ENCODE data around the gene LRRN3. TPM values are rescaled to one million over a fixed set of nuclear protein-coding genes. Genes with fewer than 3 reads are reported as not detected.

LRRN3 gene
- total and polyA plus RNA-seq, 2 of the 4 experiments (the other 2 are of a cell fraction): 6.9 to 15.2 TPM

DNA sequence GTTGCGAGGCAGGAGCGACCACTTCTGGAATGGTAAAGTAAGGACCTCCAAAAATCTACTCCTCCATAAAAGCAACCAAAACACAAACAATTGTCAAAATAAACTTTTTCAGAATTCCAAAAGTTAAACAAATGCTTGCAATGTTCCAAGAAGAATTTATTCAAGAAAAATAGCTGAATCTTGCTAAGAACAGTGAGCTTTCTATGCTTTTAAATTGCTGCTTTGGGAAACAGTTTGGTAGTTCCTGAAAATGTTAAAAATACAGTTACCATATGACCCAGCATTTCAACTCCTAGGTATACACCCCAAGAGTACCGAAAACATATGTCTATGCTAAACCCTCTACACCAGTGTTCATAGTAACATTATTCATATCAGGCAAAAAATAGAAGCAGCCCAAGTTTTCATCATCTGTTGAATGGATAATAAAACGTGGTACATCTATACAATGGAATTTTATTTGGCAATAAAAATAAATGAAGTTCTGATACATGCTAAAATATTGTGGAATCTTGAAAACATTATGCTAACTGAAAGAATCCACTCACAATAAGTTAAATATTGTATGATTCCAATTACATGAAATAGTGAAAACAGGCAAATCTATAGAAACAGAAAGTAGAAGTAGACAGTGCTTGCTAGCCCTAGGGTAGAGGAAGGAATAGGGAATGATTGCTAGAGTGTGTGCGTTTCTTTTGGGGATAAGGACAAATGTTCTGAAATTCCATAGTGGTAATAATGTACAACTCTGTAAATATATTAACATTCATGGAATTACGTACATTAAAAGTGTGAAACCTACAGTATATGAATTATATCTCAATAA is 57.0 kb downstream of the LRRN3 start:
- no CpG with 5 or more reads among the region's 6 CpGs for WGBS, 2 experiments (ENCODE audit: extremely low coverage in 2 of 2, insufficient read length in 1 of 2)
- H3K4me3 ChIP-seq (ENCODE audit: insufficient read depth, low read depth, low read length): no peak overlapping the region
- POLR2A ChIA-PET (ENCODE audit: unreplicated experiment): no interaction called here
- H3K4me1 ChIP-seq (ENCODE audit: control insufficient read depth, insufficient read depth, low read length): no peaks in the 10 kb centered on the region
- H3K9me1 ChIP-seq (ENCODE audit: insufficient read depth, low read length): no peaks in the 10 kb centered on the region
- H3K36me3 ChIP-seq (ENCODE audit: control insufficient read depth, insufficient read depth, low read length): no peaks in the 10 kb centered on the region
- CTCF ChIA-PET: interaction anchor here (1.2 to 1.6 kb wide), 2 partner anchors 9 to 11 kb away, joined by 3 read pairs; no protein-coding TSS in a partner anchor
- H3K79me1 ChIP-seq (ENCODE audit: low read depth in 1 of 2, low read length in 2 of 2): no peaks in the 10 kb centered on the region
- H4K20me1 ChIP-seq (ENCODE audit: insufficient read depth, low read length): no peaks in the 10 kb centered on the region
- intact Hi-C loops (cut with micrococcal nuclease) (no loop called here), in situ Hi-C loops (cut with MboI; ENCODE audit: low sequenced_read_pairs) (no loop called here), dilution Hi-C loops (cut with HindIII; ENCODE audit: low sequenced_read_pairs, unreplicated experiment) (no loop called here)
- no peak overlapping the region for H3K9ac ChIP-seq (ENCODE audit: low read depth, low read length)
- H2BK15ac ChIP-seq (ENCODE audit: low read depth, low read length): no peak overlapping the region
- H4K5ac ChIP-seq (ENCODE audit: low read depth, low read length): no peak overlapping the region
- DNase-seq (no peak), ATAC-seq (ENCODE audit: low read depth) (no peak)
- BruUV-seq (replicated peaks): no TSS peak
- no peak overlapping the region for H2AK9ac ChIP-seq (replicated peaks; ENCODE audit: low read depth, low read length, poor library complexity)
- no peak overlapping the region for H2AFZ ChIP-seq (replicated peaks; ENCODE audit: low read length, poor library complexity)
- TF ChIP-seq MXI1 (IDR thresholded peaks at IDR 0.05; ENCODE audit: borderline replicate concordance, low read depth, low read length): no peak
- no peak for TF ChIP-seq CHD1 (IDR thresholded peaks at IDR 0.05; ENCODE audit: low read depth, low read length)
- TF ChIP-seq FOS (IDR thresholded peaks at IDR 0.05; ENCODE audit: low read depth, low read length): no peak
- no peak for TF ChIP-seq MAZ (IDR thresholded peaks at IDR 0.05; ENCODE audit: borderline replicate concordance, low read depth, low read length)
- no peak for TF ChIP-seq RFX5 (IDR thresholded peaks at IDR 0.05; ENCODE audit: low read depth, low read length)
- TF ChIP-seq POLR2A (IDR thresholded peaks at IDR 0.05; ENCODE audit: low read depth, low read length): no peak
- no peak for TF ChIP-seq BHLHE40 (IDR thresholded peaks at IDR 0.05; ENCODE audit: low read depth, low read length)
- TF ChIP-seq CEBPB (IDR thresholded peaks at IDR 0.05; ENCODE audit: low read depth, low read length): no peak
- TF ChIP-seq USF2 (IDR thresholded peaks at IDR 0.05; ENCODE audit: low read depth, low read length): no peak
- no peak for TF ChIP-seq RCOR1 (IDR thresholded peaks at IDR 0.05; ENCODE audit: insufficient replicate concordance, low read length)
- TF ChIP-seq, protein P1, sequence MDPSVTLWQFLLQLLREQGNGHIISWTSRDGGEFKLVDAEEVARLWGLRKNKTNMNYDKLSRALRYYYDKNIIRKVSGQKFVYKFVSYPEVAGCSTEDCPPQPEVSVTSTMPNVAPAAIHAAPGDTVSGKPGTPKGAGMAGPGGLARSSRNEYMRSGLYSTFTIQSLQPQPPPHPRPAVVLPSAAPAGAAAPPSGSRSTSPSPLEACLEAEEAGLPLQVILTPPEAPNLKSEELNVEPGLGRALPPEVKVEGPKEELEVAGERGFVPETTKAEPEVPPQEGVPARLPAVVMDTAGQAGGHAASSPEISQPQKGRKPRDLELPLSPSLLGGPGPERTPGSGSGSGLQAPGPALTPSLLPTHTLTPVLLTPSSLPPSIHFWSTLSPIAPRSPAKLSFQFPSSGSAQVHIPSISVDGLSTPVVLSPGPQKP (IDR thresholded peaks at IDR 0.05; ENCODE audit: borderline replicate concordance, low read depth, low read length): no peak
- TF ChIP-seq RAD21 (IDR thresholded peaks at IDR 0.05; ENCODE audit: low read length): no peak
- no peak for TF ChIP-seq NFE2L2 (IDR thresholded peaks at IDR 0.05; ENCODE audit: low read depth, low read length)
- no peak for TF ChIP-seq CTCF (conservative IDR thresholded peaks at IDR 0.05; ENCODE audit: low read depth, low read length)
- no peak for TF ChIP-seq SMC3 (IDR thresholded peaks at IDR 0.05; ENCODE audit: low read depth, low read length)
- no peak for TF ChIP-seq MAFK (IDR thresholded peaks at IDR 0.05; ENCODE audit: low read depth, low read length)
- no peak overlapping the region for H3K23ac ChIP-seq (ENCODE audit: low read depth, low read length)
- H3K27me3 ChIP-seq (ENCODE audit: control insufficient read depth, insufficient read depth, low read length): no peaks in the 10 kb centered on the region
- no peak overlapping the region for H3K14ac ChIP-seq (replicated peaks; ENCODE audit: low read depth, low read length)
- H3K4ac ChIP-seq (ENCODE audit: low read depth, low read length): no peak overlapping the region
- no peak overlapping the region for H3K27ac ChIP-seq (ENCODE audit: insufficient read depth, low read length)
- no peaks in the 10 kb centered on the region for H3K9me3 ChIP-seq (ENCODE audit: control insufficient read depth, insufficient read depth, low read length)
- no peak overlapping the region for H2AK5ac ChIP-seq (ENCODE audit: low read depth, low read length)
- no peak overlapping the region for H2BK120ac ChIP-seq (ENCODE audit: low read depth, low read length)
- H2BK5ac ChIP-seq (ENCODE audit: low read depth, low read length, poor library complexity, severe bottlenecking): no peak overlapping the region
- no peak overlapping the region for H4K91ac ChIP-seq (ENCODE audit: insufficient read depth, low read depth, low read length)
- no peak overlapping the region for H3K56ac ChIP-seq (ENCODE audit: extremely low read depth, insufficient read depth, low read length)
- no peak overlapping the region for H4K8ac ChIP-seq (ENCODE audit: low read depth in 2 of 2, low read length in 2 of 2)
- H3K4me2 ChIP-seq (ENCODE audit: low read depth, low read length): no peak overlapping the region
- H2BK20ac ChIP-seq (ENCODE audit: low read depth, low read length): no peak overlapping the region
- no peak overlapping the region for H3K18ac ChIP-seq (ENCODE audit: low read depth, low read length)
